NT2/D1 (cell line): ENCODE data around the gene UGT1A3.

Source experiments
- SUZ12 ChIP-seq: IDR thresholded peaks from 2 replicates; pipeline ENCODE4 v1.6.1; 2011; ENCODE audit not compliant: insufficient read length, insufficient read depth; ENCODE audit errors: extremely low read depth
- YY1 ChIP-seq: IDR thresholded peaks from 2 replicates; pipeline ENCODE4 v1.6.1; 2011; ENCODE audit not compliant: insufficient read length, insufficient read depth
- ZNF274 ChIP-seq: IDR thresholded peaks from 2 replicates; pipeline ENCODE4 v1.6.1; 2011; ENCODE audit warnings: mild to moderate bottlenecking, low read depth, low read length

DNA sequence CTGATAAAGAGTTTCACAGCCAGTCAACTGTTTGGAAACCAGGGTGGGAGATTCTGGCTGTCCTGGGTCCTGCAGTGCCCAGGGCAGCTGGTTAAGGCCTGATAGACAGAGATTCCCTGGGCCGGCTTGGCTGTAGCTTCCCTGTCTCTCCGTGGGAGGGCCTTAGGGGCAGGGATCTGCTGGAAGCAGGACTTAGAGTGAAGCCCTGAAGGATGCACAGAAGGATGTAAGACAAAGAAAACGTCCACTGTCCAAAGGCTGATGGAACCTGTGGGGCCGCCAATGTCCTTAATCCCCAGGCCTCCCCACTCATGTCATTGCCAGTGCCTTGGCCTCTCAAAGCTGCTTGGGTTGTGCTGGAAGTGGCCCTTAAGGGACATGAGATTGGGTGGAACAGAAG is 82.2 kb downstream of the UGT1A3 start:
- TF ChIP-seq YY1 (no peak), ZNF274 (no peak), SUZ12 (no peak)
